ENCODE data around the gene FZD2. TPM values are rescaled to one million over a fixed set of nuclear protein-coding genes. Genes with fewer than 3 reads are reported as not detected.

FZD2 gene
- total and polyA plus RNA-seq, 9 of the 15 experiments (the other 6 are each of a cell fraction or from before 2014, with no cell fraction given) = 0.03 to 4.5 (median 1.1) TPM; not detected in 1

GRCh38 chr17:44599298-44600175 lies 42.3 kb downstream of the FZD2 start:
- POLR2A ChIA-PET = interaction anchor here (0.6 to 0.9 kb wide), 2 partner anchors 37 to 224 kb away, joined by 3 read pairs; no protein-coding TSS in a partner anchor
- Histone ChIP-seq H3K27me3 (ENCODE audit: control insufficient read depth in 2 of 2, insufficient read depth in 2 of 2, low read length in 2 of 2) (peaks cover 14 to 54% of the 10 kb centered on the region in 2 experiments; a peak in 4 of 5 replicates), H3K9me1 (ENCODE audit: control insufficient read depth, insufficient read depth, low read length) (no peaks in the 10 kb centered on the region), H3K36me3 (ENCODE audit: control insufficient read depth, insufficient read depth, low read length) (no peaks in the 10 kb centered on the region), H3K4me3 (no peak overlapping the region), H3K27ac (ENCODE audit: extremely low read depth, low read depth, low read length) (no peak overlapping the region), H3K4me1 (replicated peaks in 1 of 2; ENCODE audit: control insufficient read depth in 2 of 2, insufficient read depth in 2 of 2, low read length in 2 of 2) (no peaks in the 10 kb centered on the region), H3K9ac (ENCODE audit: insufficient read depth in 1 of 2, low read depth in 2 of 2, low read length in 2 of 2) (no peak overlapping the region), H3K79me2 (ENCODE audit: control insufficient read depth, insufficient read depth, low read length) (no peaks in the 10 kb centered on the region), H3K4me2 (ENCODE audit: insufficient read depth, low read length) (no peak overlapping the region), H4K20me1 (replicated peaks; ENCODE audit: control insufficient read depth, insufficient read depth, low read length) (no peaks in the 10 kb centered on the region; the same call in 1 of the 2 replicates), H3K9me3 (replicated peaks; ENCODE audit: control insufficient read depth, insufficient read depth, low read depth, low read length) (no peaks in the 10 kb centered on the region), H2AFZ (ENCODE audit: low read depth, low read length) (no peak overlapping the region)
- in situ Hi-C loops (cut with MboI) = no loop called here
- ATAC-seq = peak; percentile 42; the same call in 2 of the 3 replicates
- peak; percentile 30 to 47 (median 37) for DNase-seq (ENCODE audit: extremely low read depth in 1 of 4, low spot score in 3 of 4)
- intact Hi-C loops (cut with micrococcal nuclease) = no loop called here
- TF ChIP-seq ZBTB7A (IDR thresholded peaks at IDR 0.05; ENCODE audit: borderline replicate concordance, control insufficient read depth, low read depth, low read length) (peak; percentile 48; the same call in 1 of the 2 replicates), FOXM1 (IDR thresholded peaks at IDR 0.05; ENCODE audit: low read depth) (no peak), FOXM1 (CRISPR knock-in tag; IDR thresholded peaks at IDR 0.05; ENCODE audit: low read depth) (no peak), ZNF316 (IDR thresholded peaks at IDR 0.05) (peak; percentile 72), ZKSCAN1 (IDR thresholded peaks at IDR 0.05; ENCODE audit: low read depth, low read length) (peak; percentile 64; the same call in 1 of the 2 replicates), TCF3 (CRISPR knock-in tag; IDR thresholded peaks at IDR 0.05) (no peak), KDM1A (IDR thresholded peaks at IDR 0.05) (peak in 1 of 2 experiments; percentile 75; a peak in 1 of 4 replicates), FOSL1 (tag; conservative IDR thresholded peaks at IDR 0.05) (0 out of 2 replicates have a peak, but pooled peaks have one; percentile 40)
- 3% methylated on average over 7 of the region's 9 CpGs for WGBS (ENCODE audit: insufficient coverage, low coverage, missing lambda C conversion rate)
- peak; percentile 71 for FAIRE-seq
- CTCF ChIA-PET (ENCODE audit: low intra/inter-chr PET ratio) = interaction anchor here (0.5 kb wide), 1 partner anchor 54 kb away, joined by 3 read pairs; no protein-coding TSS in a partner anchor
- BruUV-seq (replicated peaks) = no TSS peak

Measured in K562 (cell line).